Activated naive CD4-positive, alpha-beta T cell (primary cell): Measurements from ENCODE around the gene SEMA7A.
"Not testable (repeated sequence)": the region's sequence is repeated elsewhere in the genome, so short reads cannot be mapped to it uniquely, and the experiment has no call there.

Source experiments
- DNase-seq, 4 experiments: peaks; one replicate each; lab custom pipeline; 2025; lab: John Stamatoyannopoulos, UW

Gene SEMA7A

GRCh38 chr15:74399511-74400312 is 34.0 kb downstream of the SEMA7A start:
- DNase-seq: peak in 1 of 4 experiments; percentile 9

GRCh38 chr15:74399100-74399499 is 34.7 kb downstream of the SEMA7A start:
- no peak for DNase-seq

DNA sequence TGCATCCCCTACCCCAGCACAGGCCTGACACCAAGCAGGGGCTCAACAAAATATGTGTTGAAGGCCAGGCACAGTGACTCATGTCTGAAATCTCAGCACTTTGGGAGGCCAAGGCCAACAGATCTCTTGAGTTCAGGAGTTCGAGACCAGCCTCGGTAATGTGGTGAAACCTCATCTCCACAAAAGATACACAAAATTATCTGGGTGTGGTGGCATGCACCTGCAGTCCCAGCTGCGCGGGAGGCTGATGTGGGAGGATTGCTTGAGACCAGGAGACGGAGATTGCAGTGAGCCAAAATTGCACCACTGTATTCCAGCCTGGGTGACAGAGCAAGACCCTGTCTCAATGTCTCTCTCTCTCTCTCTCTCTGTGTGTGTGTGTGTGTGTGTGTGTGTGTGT is 35.6 kb downstream of the SEMA7A start:
- no peak for DNase-seq

DNA sequence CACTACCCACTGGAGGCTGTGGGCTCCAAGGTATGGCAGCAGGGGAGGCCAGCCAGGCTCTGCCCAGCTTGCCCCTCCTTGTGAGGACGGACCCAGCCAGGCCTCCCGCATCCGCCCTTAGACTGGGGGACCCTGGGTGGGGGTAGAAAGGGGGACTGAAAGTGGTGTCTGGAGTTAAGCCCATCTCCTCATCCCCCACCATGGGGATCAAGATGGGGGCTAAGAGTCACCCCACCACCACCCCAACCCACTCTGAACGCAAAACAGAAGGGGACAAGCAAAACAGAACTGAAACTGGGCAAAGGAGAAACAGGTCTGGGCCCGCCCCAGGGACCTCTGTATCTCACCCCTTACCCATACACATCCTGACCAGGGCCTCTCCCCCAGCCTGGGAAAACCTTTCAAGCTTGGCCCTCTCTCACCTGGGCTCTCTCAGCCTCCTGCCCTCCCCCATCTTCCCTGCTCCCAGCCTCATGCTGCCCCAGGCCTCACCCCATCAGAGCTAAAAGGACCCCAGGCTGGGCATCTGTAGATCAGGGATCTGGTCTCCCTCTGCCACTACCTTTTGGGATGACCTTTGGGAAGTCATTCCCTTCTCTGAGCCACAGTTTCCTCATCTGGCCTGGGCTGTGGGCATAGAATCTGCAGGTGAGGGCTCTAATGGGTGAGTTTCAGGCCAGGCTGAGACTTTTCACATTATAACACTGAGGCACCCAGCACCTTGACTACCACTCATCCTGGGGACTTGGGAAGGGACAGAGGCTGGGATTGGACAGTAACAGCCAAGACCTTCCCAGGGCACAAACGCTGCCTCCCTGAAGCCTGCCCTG is 36.3 kb downstream of the SEMA7A start:
- DNase-seq: no peak

GRCh38 chr15:74396445-74397238 is 37.1 kb downstream of the SEMA7A start:
- no peak for DNase-seq

DNA sequence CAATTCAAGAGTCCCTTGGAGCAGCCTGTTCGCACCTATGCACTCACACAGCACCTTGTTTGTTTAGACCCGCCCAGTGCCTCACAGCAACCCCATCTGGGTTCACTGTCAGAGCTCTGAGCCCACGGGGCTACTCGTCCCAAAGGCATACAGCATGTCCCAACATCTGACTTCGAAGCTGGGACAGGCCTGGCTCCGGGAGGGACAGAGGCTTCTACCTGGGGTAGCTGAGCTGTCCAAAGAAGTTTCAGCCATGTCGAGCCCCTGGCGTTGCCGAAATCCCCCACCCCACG is 37.7 kb downstream of the SEMA7A start:
- no peak for DNase-seq

DNA sequence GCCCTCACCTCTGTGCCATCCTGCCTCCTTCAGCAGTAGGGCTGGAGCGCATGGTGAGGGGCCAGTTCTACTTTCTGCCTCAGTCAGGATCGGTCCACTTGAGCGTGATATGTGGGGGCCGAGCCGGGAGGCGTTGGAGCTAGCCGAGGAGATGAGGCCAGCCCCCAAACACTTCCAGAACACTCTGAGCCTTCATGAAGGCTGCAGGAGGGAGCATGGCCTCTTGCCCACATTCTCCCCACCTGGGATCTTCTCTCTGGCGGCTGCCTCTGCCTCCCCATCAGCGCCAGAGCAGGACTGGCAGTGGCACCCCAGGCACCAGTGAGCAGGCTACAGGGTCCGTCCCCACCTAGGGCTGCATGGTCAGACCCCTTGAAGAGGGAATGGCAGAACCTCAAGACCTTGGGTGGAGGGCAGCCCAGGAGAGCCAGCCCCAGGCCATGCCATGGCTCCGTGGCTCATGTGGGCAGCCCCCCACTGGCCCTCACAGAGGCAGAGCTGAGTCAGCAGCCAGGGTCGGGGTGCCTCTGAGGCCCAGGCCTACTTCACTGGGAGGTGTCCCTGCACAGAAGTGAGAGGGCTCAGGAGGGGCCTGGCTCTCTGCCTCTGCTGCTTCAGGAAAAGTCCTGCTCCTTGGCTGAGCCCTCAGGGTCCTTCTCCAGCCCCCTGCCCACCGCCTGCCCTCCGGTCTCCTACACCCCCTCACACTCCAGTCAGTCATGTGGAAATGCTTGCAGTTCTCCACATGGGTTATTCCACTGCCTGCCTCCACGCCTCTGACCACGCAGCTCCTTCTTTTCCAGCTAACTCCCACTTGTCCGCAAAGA is 38.2 kb downstream of the SEMA7A start:
- DNase-seq: no peak

DNA sequence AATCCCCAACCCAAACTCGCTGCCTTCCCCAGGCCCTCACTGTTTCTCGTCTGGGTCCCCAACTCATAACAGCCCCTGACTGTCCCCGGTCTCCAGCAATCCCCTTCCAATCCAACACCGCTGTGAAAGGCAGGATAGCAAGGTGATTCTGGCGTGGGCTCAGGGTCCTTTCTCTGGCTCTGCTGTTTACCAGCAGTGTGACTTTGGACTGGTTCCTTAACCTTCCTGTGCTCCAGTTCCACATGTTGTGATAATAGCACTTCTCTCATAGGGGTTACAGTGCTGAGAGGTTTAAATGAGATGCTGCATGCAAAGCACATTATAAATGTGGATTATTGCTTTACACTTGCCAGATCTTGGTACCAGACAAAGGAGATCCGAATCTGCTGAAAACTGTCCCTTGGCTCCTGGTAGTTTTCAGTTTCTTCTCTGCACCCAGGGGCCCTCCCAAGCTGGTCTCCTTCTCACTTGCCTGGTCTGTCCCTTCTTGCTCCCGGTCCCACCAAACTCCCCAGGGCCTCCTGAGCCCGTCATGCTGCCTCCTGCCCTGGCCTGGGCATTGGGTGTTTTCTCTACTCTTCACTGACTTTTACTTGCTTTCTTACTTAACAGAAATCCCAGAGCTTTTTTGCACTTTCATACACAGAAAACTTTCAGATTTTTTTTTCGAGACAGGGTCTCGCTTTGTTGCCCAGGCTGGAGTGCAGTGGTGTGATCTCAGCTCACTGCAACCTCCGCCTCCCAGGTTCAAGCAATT is 39.5 kb downstream of the SEMA7A start:
- DNase-seq: no peak

- DNase-seq: no peak
These were observed 40.3 kb downstream of the SEMA7A start for GRCh38 chr15:74393423-74393822.

DNA sequence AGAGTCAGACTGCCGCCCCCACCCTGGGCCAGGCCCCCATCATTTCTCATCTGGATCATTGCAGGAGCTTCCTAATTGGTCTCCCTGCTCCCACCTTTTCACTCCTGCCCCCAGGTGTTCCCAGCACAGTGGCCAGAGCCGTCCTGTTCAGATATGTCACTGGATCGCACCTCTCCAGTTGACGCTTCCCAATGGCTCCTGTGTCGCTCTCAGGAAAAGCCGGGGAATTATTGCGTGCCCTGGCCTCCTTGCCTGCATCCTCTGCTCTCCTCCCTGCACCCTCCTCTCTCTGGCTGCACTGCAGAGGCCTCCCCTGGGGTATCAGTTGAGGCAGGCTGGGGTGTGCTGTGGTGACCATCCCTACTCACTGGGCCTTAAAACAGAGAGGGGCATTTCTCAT is 40.9 kb downstream of the SEMA7A start:
- no peak for DNase-seq

GRCh38 chr15:74392451-74392830 is 41.3 kb downstream of the SEMA7A start:
- no peak for DNase-seq

- no peak for DNase-seq
These were observed 41.9 kb downstream of the SEMA7A start for GRCh38 chr15:74391582-74392450.

GRCh38 chr15:74390647-74391288 is 43.0 kb downstream of the SEMA7A start:
- no peak for DNase-seq

GRCh38 chr15:74390049-74390646 is 43.6 kb downstream of the SEMA7A start:
- not testable (repeated sequence) for DNase-seq

DNA sequence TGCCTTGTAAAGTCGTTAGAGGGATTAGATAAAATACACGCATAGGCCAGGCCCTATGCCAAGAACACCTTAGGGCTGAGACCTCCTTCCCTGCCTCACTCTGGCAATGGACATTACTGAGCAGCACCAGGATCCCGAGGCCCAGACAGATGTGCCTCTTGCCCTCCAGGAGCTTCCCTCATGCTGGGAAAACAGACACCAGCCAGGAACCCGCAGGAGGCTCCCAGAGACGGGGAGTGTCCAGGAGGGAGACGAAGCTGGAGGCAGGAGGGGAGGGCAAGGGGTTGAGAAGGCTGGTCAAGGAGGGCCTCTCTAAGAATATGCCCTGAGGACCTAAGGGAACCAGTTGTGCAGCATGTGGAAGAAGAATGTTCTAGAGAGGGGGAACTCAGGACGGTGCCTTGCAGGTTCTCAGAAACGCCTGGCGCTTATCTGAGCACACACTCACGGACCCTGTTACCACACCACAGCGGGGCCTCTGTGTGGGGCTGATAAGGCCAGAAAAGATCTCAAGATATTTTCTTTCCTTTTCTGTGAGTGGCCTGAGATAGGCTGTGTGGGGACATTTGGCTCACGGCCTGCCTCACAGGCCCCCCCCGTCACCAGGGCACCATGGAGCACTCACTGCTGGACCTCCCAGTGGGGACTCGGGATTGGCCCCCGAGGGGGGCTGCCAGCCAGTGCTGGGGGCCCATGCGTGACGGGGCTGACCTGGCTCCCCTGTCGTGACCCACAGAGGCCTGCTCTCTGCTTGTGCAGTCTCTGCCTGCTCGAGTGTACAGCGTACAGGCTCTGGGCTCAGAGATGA is 44.3 kb downstream of the SEMA7A start:
- DNase-seq: no peak

- DNase-seq: no peak
These were observed 45.3 kb downstream of the SEMA7A start for GRCh38 chr15:74388363-74388951.

DNA sequence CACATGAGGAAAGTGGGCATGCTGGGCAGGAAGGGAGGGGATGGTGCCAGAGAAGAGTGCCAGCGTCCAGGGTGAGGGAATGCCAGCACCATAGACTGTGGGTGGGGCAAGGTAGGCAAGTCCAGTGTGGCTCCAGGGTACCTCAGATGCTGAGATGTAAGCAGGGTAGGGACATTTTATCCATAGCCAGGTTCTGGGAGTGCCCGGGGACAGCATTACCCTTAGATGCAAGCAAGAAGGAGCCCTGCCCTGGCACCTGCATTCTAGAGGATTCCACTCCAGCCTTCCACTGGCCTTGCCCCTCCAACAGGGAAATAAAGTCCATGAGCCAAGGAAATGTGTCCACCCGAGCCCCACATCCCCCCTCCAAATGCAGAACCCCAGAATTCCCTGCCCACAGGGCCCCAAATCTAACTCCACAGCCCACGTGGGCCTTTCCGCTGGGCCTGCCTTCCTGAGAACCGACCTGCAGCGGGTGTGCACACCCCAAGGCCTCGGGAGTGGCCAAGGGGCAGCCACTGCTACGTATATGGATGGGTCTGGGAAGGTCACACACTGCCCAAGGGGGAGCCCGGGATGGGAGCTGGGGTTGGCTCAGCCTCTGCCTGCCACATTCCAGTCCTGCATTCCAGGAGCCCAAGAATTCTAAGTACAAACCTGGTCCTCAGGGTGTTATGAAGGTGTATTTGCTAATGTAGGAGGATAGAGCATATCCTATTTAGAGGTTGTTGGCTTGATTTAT is 46.0 kb downstream of the SEMA7A start:
- no peak for DNase-seq
